ENCODE measurements around the gene CDK19. TPM values are rescaled to one million over a fixed set of nuclear protein-coding genes. Genes with fewer than 3 reads are reported as not detected.
"Not testable (repeated sequence)": the region's sequence is repeated elsewhere in the genome, so short reads cannot be mapped to it uniquely, and the experiment has no call there.

Gene CDK19
- polyA plus RNA-seq, 1 donor (not counting 4 experiments of a cell fraction or from before 2014, with no cell fraction given) = 6.4 TPM

GRCh38 chr6:110755411-110755834 is 59.8 kb downstream of the CDK19 start:
- TF ChIP-seq EZH2 (IDR thresholded peaks at IDR 0.05; ENCODE audit: low read length) (no peak), CTCF (optimal IDR thresholded peaks at IDR 0.05 in 1 of 3, IDR thresholded peaks at IDR 0.05 in 1 of 3, conservative IDR thresholded peaks at IDR 0.05 in 1 of 3; ENCODE audit: extremely low read depth in 1 of 3, insufficient read depth in 2 of 3, low read length in 3 of 3) (no peak)
- H3K79me2 ChIP-seq (ENCODE audit: control insufficient read depth, insufficient read depth, low read length) = no peaks in the 10 kb centered on the region
- no peaks in the 10 kb centered on the region for H3K27me3 ChIP-seq (ENCODE audit: control insufficient read depth, extremely low read depth, insufficient read depth, low read length)
- no peaks in the 10 kb centered on the region for H3K36me3 ChIP-seq (ENCODE audit: control insufficient read depth in 2 of 2, extremely low read depth in 1 of 2, insufficient read depth in 2 of 2, low read length in 2 of 2)
- no peak overlapping the region for H3K9ac ChIP-seq (ENCODE audit: control insufficient read depth, extremely low read depth, insufficient read depth, low read length)
- H3K27ac ChIP-seq (ENCODE audit: control insufficient read depth, insufficient read depth, low read length) = no peak overlapping the region
- no peaks in the 10 kb centered on the region for H3K9me1 ChIP-seq (ENCODE audit: control insufficient read depth, extremely low read depth, insufficient read depth, low read length)
- H3K4me1 ChIP-seq (ENCODE audit: control insufficient read depth, extremely low read depth, insufficient read depth, low read length) = peaks cover 5% of the 10 kb centered on the region
- H4K20me1 ChIP-seq (ENCODE audit: control insufficient read depth, extremely low read depth, insufficient read depth, low read length) = no peaks in the 10 kb centered on the region
- H3K9me3 ChIP-seq (ENCODE audit: control insufficient read depth, low read depth, low read length) = no peaks in the 10 kb centered on the region
- H2AFZ ChIP-seq (ENCODE audit: control insufficient read depth, low read length) = peak overlapping the region; percentile 23
- DNase-seq (ENCODE audit: low read depth, low spot score) = no peak
- no peak overlapping the region for H3K4me3 ChIP-seq (ENCODE audit: control insufficient read depth in 2 of 3, extremely low read depth in 1 of 3, insufficient read depth in 2 of 3, low read depth in 1 of 3, low read length in 3 of 3)
- dilution Hi-C loops (cut with MboI; ENCODE audit: extremely low pct_ligation_motif_present, low sequenced_read_pairs) = no loop called here
- peak; percentile 74 for FAIRE-seq
- no peak overlapping the region for H3K4me2 ChIP-seq (ENCODE audit: control insufficient read depth, extremely low read depth, insufficient read depth, low read depth, low read length)

- H3K27ac ChIP-seq (ENCODE audit: control insufficient read depth, insufficient read depth, low read length); dilution Hi-C loops (cut with MboI; ENCODE audit: extremely low pct_ligation_motif_present, low sequenced_read_pairs); H3K4me3 ChIP-seq (ENCODE audit: control insufficient read depth in 2 of 3, extremely low read depth in 1 of 3, insufficient read depth in 2 of 3, low read depth in 1 of 3, low read length in 3 of 3); H2AFZ ChIP-seq (ENCODE audit: control insufficient read depth, low read length); H3K9me3 ChIP-seq (ENCODE audit: control insufficient read depth, low read depth, low read length); H3K9ac ChIP-seq (ENCODE audit: control insufficient read depth, extremely low read depth, insufficient read depth, low read length); H3K4me1 ChIP-seq (ENCODE audit: control insufficient read depth, extremely low read depth, insufficient read depth, low read length); H3K4me2 ChIP-seq (ENCODE audit: control insufficient read depth, extremely low read depth, insufficient read depth, low read depth, low read length); H3K36me3 ChIP-seq (ENCODE audit: control insufficient read depth in 2 of 2, extremely low read depth in 1 of 2, insufficient read depth in 2 of 2, low read length in 2 of 2); H3K79me2 ChIP-seq (ENCODE audit: control insufficient read depth, insufficient read depth, low read length); DNase-seq (ENCODE audit: low read depth, low spot score); FAIRE-seq; H3K9me1 ChIP-seq (ENCODE audit: control insufficient read depth, extremely low read depth, insufficient read depth, low read length); H3K27me3 ChIP-seq (ENCODE audit: control insufficient read depth, extremely low read depth, insufficient read depth, low read length); H4K20me1 ChIP-seq (ENCODE audit: control insufficient read depth, extremely low read depth, insufficient read depth, low read length): not testable (repeated sequence)
Observed at GRCh38 chr6:110753936-110754668, 61.2 kb downstream of the CDK19 start.

- no peaks in the 10 kb centered on the region for H3K79me2 ChIP-seq (ENCODE audit: control insufficient read depth, insufficient read depth, low read length)
- H3K9me3 ChIP-seq (ENCODE audit: control insufficient read depth, low read depth, low read length) = no peaks in the 10 kb centered on the region
- no peaks in the 10 kb centered on the region for H4K20me1 ChIP-seq (ENCODE audit: control insufficient read depth, extremely low read depth, insufficient read depth, low read length)
- TF ChIP-seq EZH2 (IDR thresholded peaks at IDR 0.05; ENCODE audit: low read length) = no peak
- no peak for TF ChIP-seq CTCF (optimal IDR thresholded peaks at IDR 0.05 in 1 of 3, IDR thresholded peaks at IDR 0.05 in 1 of 3, conservative IDR thresholded peaks at IDR 0.05 in 1 of 3; ENCODE audit: extremely low read depth in 1 of 3, insufficient read depth in 2 of 3, low read length in 3 of 3)
- no peak overlapping the region for H3K27ac ChIP-seq (ENCODE audit: control insufficient read depth, insufficient read depth, low read length)
- H3K4me2 ChIP-seq (ENCODE audit: control insufficient read depth, extremely low read depth, insufficient read depth, low read depth, low read length) = no peak overlapping the region
- H3K36me3 ChIP-seq (ENCODE audit: control insufficient read depth in 2 of 2, extremely low read depth in 1 of 2, insufficient read depth in 2 of 2, low read length in 2 of 2) = no peaks in the 10 kb centered on the region
- H3K4me3 ChIP-seq (ENCODE audit: control insufficient read depth in 2 of 3, extremely low read depth in 1 of 3, insufficient read depth in 2 of 3, low read depth in 1 of 3, low read length in 3 of 3) = no peak overlapping the region
- H3K4me1 ChIP-seq (ENCODE audit: control insufficient read depth, extremely low read depth, insufficient read depth, low read length) = no peaks in the 10 kb centered on the region
- H2AFZ ChIP-seq (ENCODE audit: control insufficient read depth, low read length) = no peak overlapping the region
- H3K9me1 ChIP-seq (ENCODE audit: control insufficient read depth, extremely low read depth, insufficient read depth, low read length) = no peaks in the 10 kb centered on the region
- dilution Hi-C loops (cut with MboI; ENCODE audit: extremely low pct_ligation_motif_present, low sequenced_read_pairs) = no loop called here
- H3K27me3 ChIP-seq (ENCODE audit: control insufficient read depth, extremely low read depth, insufficient read depth, low read length) = no peaks in the 10 kb centered on the region
- H3K9ac ChIP-seq (ENCODE audit: control insufficient read depth, extremely low read depth, insufficient read depth, low read length) = no peak overlapping the region
- FAIRE-seq = peak; percentile 17
- DNase-seq (ENCODE audit: low read depth, low spot score) = no peak
Observed at GRCh38 chr6:110748453-110748852, 66.8 kb downstream of the CDK19 start.
